Subcutaneous abdominal adipose tissue (tissue), 5 donors: ENCODE measurements around the gene TTF2.

Experiments
- H3K27ac ChIP-seq: one replicate; pipeline ENCODE4 v1.7.0; 2013; ENCODE audit warnings: low read depth, mild to moderate bottlenecking, inconsistent platforms, low read length, moderate library complexity
- H3K27me3 ChIP-seq, 5 donors: one replicate each; pipeline ENCODE4 v1.7.0; 2013; ENCODE audit warnings: low read length in 5 of 5, inconsistent platforms in 1 of 5; ENCODE audit not compliant: control insufficient read depth in 5 of 5, insufficient read depth in 4 of 5
- H3K36me3 ChIP-seq, 5 donors: one replicate each; pipeline ENCODE4 v1.7.0; 2013; ENCODE audit warnings: low read length in 5 of 5; ENCODE audit not compliant: control insufficient read depth in 5 of 5, insufficient read depth in 5 of 5
- H3K4me1 ChIP-seq, 5 donors: one replicate each; pipeline ENCODE4 v1.7.0; 2013; ENCODE audit warnings: low read length in 5 of 5, mild to moderate bottlenecking in 3 of 5, moderate library complexity in 1 of 5; ENCODE audit not compliant: control insufficient read depth in 5 of 5, insufficient read depth in 5 of 5
- H3K4me3 ChIP-seq, 5 donors: one replicate each; pipeline ENCODE4 v1.7.0; 2013; ENCODE audit warnings: low read length in 5 of 5, low read depth in 1 of 5
- H3K9ac ChIP-seq, 5 donors: one replicate each; pipeline ENCODE4 v1.7.0; 2013; ENCODE audit warnings: low read length in 5 of 5, mild to moderate bottlenecking in 4 of 5, moderate library complexity in 3 of 5
- H3K9me3 ChIP-seq, 5 donors: one replicate each; pipeline ENCODE4 v1.7.0; 2013; ENCODE audit warnings: low read length in 5 of 5; ENCODE audit not compliant: control insufficient read depth in 5 of 5
- donor health status: healthy.
- donor health status: healthy.
- donor health status: healthy.
- donor health status: healthy.
- donor health status: healthy.

The TTF2 gene

GRCh38 chr1:117026361-117026760, 33.8 kb upstream of the TTF2 start:
- H3K9ac ChIP-seq, result no peak overlapping the region
- peaks cover 0 to 5% (median 0%) of the 10 kb centered on the region in 5 donors for H3K27me3 ChIP-seq
- H3K9me3 ChIP-seq, result no peaks in the 10 kb centered on the region
- peaks cover 0 to 11% (median 0%) of the 10 kb centered on the region in 5 donors for H3K4me1 ChIP-seq
- no peak overlapping the region for H3K4me3 ChIP-seq
- no peaks in the 10 kb centered on the region for H3K36me3 ChIP-seq
- no peak overlapping the region for H3K27ac ChIP-seq

GRCh38 chr1:117029685-117030084, 30.4 kb upstream of the TTF2 start:
- peaks cover 0 to 11% (median 0%) of the 10 kb centered on the region in 5 donors for H3K4me1 ChIP-seq
- H3K4me3 ChIP-seq, result no peak overlapping the region
- no peaks in the 10 kb centered on the region for H3K9me3 ChIP-seq
- H3K27ac ChIP-seq, result no peak overlapping the region
- no peaks in the 10 kb centered on the region for H3K27me3 ChIP-seq
- no peak overlapping the region for H3K9ac ChIP-seq
- no peaks in the 10 kb centered on the region for H3K36me3 ChIP-seq

GRCh38 chr1:117030271-117030877, 29.8 kb upstream of the TTF2 start:
- H3K9me3 ChIP-seq, result no peaks in the 10 kb centered on the region
- no peak overlapping the region for H3K27ac ChIP-seq
- H3K4me3 ChIP-seq, result no peak overlapping the region
- H3K9ac ChIP-seq, result no peak overlapping the region
- peaks cover 0 to 11% (median 0%) of the 10 kb centered on the region in 5 donors for H3K4me1 ChIP-seq
- no peaks in the 10 kb centered on the region for H3K36me3 ChIP-seq
- H3K27me3 ChIP-seq, result no peaks in the 10 kb centered on the region

- H3K27ac ChIP-seq, result no peak overlapping the region
- no peak overlapping the region for H3K4me3 ChIP-seq
- no peaks in the 10 kb centered on the region for H3K36me3 ChIP-seq
- no peaks in the 10 kb centered on the region for H3K9me3 ChIP-seq
- H3K9ac ChIP-seq, result no peak overlapping the region
- no peaks in the 10 kb centered on the region for H3K27me3 ChIP-seq
- H3K4me1 ChIP-seq, result no peaks in the 10 kb centered on the region
These were observed 27.9 kb upstream of the TTF2 start for GRCh38 chr1:117032266-117032665.

GRCh38 chr1:117032681-117033539, 27.2 kb upstream of the TTF2 start:
- Histone ChIP-seq H3K4me3 (no peak overlapping the region), H3K36me3 (no peaks in the 10 kb centered on the region), H3K9ac (no peak overlapping the region), H3K4me1 (no peaks in the 10 kb centered on the region), H3K9me3 (no peaks in the 10 kb centered on the region), H3K27ac (no peak overlapping the region), H3K27me3 (no peaks in the 10 kb centered on the region)

GRCh38 chr1:117033772-117034171, 26.4 kb upstream of the TTF2 start:
- Histone ChIP-seq H3K9ac (no peak overlapping the region), H3K4me3 (no peak overlapping the region), H3K4me1 (no peaks in the 10 kb centered on the region), H3K27me3 (no peaks in the 10 kb centered on the region), H3K36me3 (no peaks in the 10 kb centered on the region), H3K9me3 (no peaks in the 10 kb centered on the region), H3K27ac (no peak overlapping the region)

GRCh38 chr1:117034791-117035290, 25.3 kb upstream of the TTF2 start:
- Histone ChIP-seq H3K4me1 (no peaks in the 10 kb centered on the region), H3K9me3 (no peaks in the 10 kb centered on the region), H3K27me3 (peaks cover 0 to 3% (median 0%) of the 10 kb centered on the region in 5 donors), H3K4me3 (no peak overlapping the region), H3K27ac (no peak overlapping the region), H3K36me3 (no peaks in the 10 kb centered on the region), H3K9ac (no peak overlapping the region)

GRCh38 chr1:117036018-117036461, 24.1 kb upstream of the TTF2 start:
- no peaks in the 10 kb centered on the region for H3K4me1 ChIP-seq
- no peak overlapping the region for H3K9ac ChIP-seq
- no peaks in the 10 kb centered on the region for H3K9me3 ChIP-seq
- no peaks in the 10 kb centered on the region for H3K36me3 ChIP-seq
- H3K4me3 ChIP-seq, result no peak overlapping the region
- H3K27me3 ChIP-seq, result peaks cover 0 to 3% (median 0%) of the 10 kb centered on the region in 5 donors
- H3K27ac ChIP-seq, result no peak overlapping the region

- H3K9ac ChIP-seq, result no peak overlapping the region
- H3K4me1 ChIP-seq, result no peaks in the 10 kb centered on the region
- H3K4me3 ChIP-seq, result no peak overlapping the region
- H3K9me3 ChIP-seq, result no peaks in the 10 kb centered on the region
- H3K27me3 ChIP-seq, result peaks cover 0 to 3% (median 0%) of the 10 kb centered on the region in 5 donors
- H3K36me3 ChIP-seq, result no peaks in the 10 kb centered on the region
- H3K27ac ChIP-seq, result no peak overlapping the region
These were observed 22.3 kb upstream of the TTF2 start for GRCh38 chr1:117037802-117038201.

GRCh38 chr1:117038236-117038635, 21.9 kb upstream of the TTF2 start:
- H3K36me3 ChIP-seq, result no peaks in the 10 kb centered on the region
- H3K4me1 ChIP-seq, result no peaks in the 10 kb centered on the region
- no peaks in the 10 kb centered on the region for H3K9me3 ChIP-seq
- H3K27ac ChIP-seq, result no peak overlapping the region
- H3K27me3 ChIP-seq, result peaks cover 0 to 3% (median 0%) of the 10 kb centered on the region in 5 donors
- no peak overlapping the region for H3K9ac ChIP-seq
- H3K4me3 ChIP-seq, result no peak overlapping the region
